ENCODE data around the gene GPR132. TPM values are rescaled to one million over a fixed set of nuclear protein-coding genes. Genes with fewer than 3 reads are reported as not detected.
"Not testable (repeated sequence)": the region's sequence is repeated elsewhere in the genome, so short reads cannot be mapped to it uniquely, and the experiment has no call there.

The GPR132 gene
- total and polyA plus RNA-seq, 2 donors = 5.9 to 7.4 TPM

DNA sequence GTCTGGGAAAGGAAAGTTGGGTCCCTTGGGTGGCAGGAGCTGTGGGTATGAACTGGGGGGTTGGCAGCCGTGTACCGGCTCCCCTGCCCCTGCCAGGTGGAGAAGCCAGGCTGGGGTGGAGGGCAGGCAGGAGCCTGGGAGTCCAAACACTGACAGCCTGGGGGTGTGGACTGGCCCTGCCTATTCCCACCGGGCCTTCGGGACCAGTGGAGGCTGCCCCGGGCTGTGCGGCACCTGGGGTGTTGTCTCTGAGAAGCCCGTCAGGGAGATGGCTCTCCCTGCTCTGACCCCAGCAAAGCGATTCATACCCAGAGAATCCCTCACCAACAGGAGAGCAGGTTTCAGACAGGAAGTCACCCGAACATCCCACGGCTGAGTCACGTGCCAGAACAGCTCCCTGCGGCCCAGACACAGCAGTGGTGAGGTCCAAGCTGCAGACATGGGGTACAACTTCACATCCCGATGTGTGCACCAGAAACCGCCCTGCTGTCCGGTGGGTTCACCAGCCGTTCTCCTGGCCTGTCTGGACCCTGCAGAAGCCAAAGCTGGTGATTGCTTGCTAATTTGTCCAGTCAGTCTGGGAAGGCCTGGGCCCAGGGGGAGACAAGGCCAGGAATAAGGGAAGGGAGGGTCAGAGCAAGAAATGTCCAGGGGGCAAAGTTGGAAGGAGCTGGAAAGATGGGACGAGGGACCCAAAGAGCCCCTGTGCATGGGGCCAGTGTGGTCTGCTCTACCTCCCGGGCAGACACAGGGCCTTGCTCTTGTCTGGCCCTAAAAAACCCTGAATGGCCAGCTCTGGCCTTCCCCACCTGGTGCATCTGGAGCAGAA, 2.1 kb upstream of the GPR132 start:
- H3K27ac ChIP-seq (ENCODE audit: low read depth in 1 of 2, low read length in 1 of 2) = peak overlapping the region in 1 of 2 donors; percentile 36
- no peaks in the 10 kb centered on the region for H3K27me3 ChIP-seq (ENCODE audit: control insufficient read depth in 2 of 2, insufficient read depth in 1 of 2, low read length in 1 of 2)
- no peak overlapping the region for H3K4me3 ChIP-seq (ENCODE audit: low read length in 2 of 2)
- H3K36me3 ChIP-seq (ENCODE audit: control insufficient read depth in 2 of 2, insufficient read depth in 2 of 2, low read length in 1 of 2) = no peaks in the 10 kb centered on the region
- H3K4me1 ChIP-seq (ENCODE audit: control insufficient read depth in 2 of 2, insufficient read depth in 2 of 2, low read length in 2 of 2) = peaks cover 15 to 47% of the 10 kb centered on the region in 2 donors
- no peaks in the 10 kb centered on the region for H3K9me3 ChIP-seq (ENCODE audit: control insufficient read depth in 2 of 2, insufficient read depth in 1 of 2, low read length in 1 of 2)
- no peak for DNase-seq (ENCODE audit: low read depth in 6 of 9, low spot score in 9 of 9)
- WGBS = 74% methylated on average over 18 of the region's 18 CpGs

DNA sequence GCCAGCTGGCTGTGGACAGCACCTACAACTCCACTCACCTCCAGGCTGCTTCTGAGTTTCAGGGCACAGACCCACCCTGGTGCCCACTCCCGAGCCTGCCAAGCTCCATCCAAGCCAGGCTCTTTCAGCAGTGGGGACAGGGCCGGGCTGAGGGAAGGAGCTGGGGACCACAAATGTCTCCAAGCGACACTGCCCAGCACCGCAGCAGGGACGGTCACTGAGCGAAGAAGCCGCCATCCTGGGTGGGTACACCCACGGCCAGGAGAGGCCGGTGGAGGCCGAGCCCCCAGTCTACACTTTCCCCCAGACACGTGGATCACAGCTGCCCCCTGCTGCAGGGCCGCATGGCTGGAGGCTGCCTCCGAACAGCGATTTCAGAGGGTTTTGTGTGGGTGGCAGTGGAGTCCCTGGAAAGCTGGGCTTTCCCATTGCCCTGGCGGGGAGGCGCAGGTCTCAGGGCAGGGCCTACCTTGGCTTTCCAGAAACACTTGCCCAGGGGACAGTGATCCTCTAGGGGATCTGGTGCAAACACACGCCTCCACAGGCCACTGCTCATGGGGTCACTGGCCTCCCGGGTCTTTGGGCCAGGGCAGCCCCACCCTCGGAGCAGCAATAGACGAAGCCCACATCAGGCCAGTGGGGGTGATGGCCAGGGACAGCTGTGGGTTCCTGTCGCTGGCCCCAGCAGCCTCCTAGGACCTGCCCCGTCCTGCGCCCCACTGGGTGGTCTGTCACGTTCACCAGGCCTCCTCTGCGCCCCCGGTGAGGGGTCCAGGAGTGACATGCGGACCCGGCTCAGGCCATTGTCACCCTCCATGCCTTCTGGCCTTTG, 1.2 kb upstream of the GPR132 start:
- no peak for DNase-seq (ENCODE audit: low read depth in 6 of 9, low spot score in 9 of 9)
- H3K27me3 ChIP-seq (ENCODE audit: control insufficient read depth in 2 of 2, insufficient read depth in 1 of 2, low read length in 1 of 2) = no peaks in the 10 kb centered on the region
- peaks cover 0 to 2% of the 10 kb centered on the region in 2 donors for H3K9me3 ChIP-seq (ENCODE audit: control insufficient read depth in 2 of 2, insufficient read depth in 1 of 2, low read length in 1 of 2)
- H3K27ac ChIP-seq (ENCODE audit: low read depth in 1 of 2, low read length in 1 of 2) = peak overlapping the region; percentile 7 to 53
- H3K4me1 ChIP-seq (ENCODE audit: control insufficient read depth in 2 of 2, insufficient read depth in 2 of 2, low read length in 2 of 2) = peaks cover 19 to 56% of the 10 kb centered on the region in 2 donors
- H3K36me3 ChIP-seq (ENCODE audit: control insufficient read depth in 2 of 2, insufficient read depth in 2 of 2, low read length in 1 of 2) = no peaks in the 10 kb centered on the region
- no peak overlapping the region for H3K4me3 ChIP-seq (ENCODE audit: low read length in 2 of 2)
- WGBS = 92% methylated on average over 28 of the region's 28 CpGs

DNA sequence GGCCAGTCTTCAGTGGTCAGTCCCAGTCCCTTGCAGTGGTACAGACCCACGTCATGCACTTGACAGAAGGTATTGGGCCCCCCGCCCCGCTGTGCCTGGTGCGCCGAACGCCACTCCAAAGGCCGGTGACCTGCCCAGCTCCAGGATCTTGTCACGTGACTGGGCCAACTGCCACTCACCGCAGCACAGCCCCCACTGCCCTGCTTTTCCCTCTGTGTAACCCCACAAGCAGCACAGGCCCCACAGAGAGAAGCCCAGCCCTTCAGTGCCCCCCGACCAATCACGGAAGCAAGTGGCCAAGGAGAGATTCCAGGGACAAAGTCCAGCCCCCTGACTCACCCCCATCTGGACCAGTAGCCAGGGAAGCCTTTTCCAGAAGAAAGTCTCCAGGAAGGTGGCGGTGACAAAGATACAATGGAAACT, 498 bp downstream of the GPR132 start:
- H3K27ac ChIP-seq (ENCODE audit: low read depth in 1 of 2, low read length in 1 of 2) = peak overlapping the region; percentile 67 to 84
- WGBS = 45% methylated on average over 12 of the region's 12 CpGs
- H3K4me1 ChIP-seq (ENCODE audit: control insufficient read depth in 2 of 2, insufficient read depth in 2 of 2, low read length in 2 of 2) = peaks cover 31 to 64% of the 10 kb centered on the region in 2 donors
- H3K9me3 ChIP-seq (ENCODE audit: control insufficient read depth in 2 of 2, insufficient read depth in 1 of 2, low read length in 1 of 2) = peaks cover 0 to 2% of the 10 kb centered on the region in 2 donors
- no peaks in the 10 kb centered on the region for H3K36me3 ChIP-seq (ENCODE audit: control insufficient read depth in 2 of 2, insufficient read depth in 2 of 2, low read length in 1 of 2)
- DNase-seq (ENCODE audit: low read depth in 6 of 9, low spot score in 9 of 9) = peak in 1 of 9 donors; percentile 27
- H3K27me3 ChIP-seq (ENCODE audit: control insufficient read depth in 2 of 2, insufficient read depth in 1 of 2, low read length in 1 of 2) = no peaks in the 10 kb centered on the region
- peak overlapping the region; percentile 22 to 29 for H3K4me3 ChIP-seq (ENCODE audit: low read length in 2 of 2)

DNA sequence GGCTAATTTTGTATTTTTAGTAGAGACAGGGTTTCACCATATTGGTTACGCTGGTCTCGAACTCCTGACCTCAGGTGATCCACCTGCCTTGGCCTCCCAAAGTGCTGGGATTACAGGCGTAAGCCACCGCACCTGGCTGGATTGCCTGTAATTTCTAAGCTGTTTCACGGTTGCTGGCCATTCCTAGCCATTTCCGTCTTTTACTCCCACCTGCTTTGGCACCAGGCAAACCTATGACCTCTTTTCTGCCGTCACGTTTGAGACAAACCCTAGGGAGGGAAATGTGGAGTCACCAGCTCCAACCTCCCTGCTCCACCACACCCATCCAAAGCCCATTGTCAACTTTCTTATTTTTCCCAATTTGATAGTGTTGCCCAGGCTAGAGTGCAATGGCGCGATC, 1.2 kb downstream of the GPR132 start:
- Histone ChIP-seq H3K27me3 (ENCODE audit: control insufficient read depth in 2 of 2, insufficient read depth in 1 of 2, low read length in 1 of 2) (no peaks in the 10 kb centered on the region), H3K27ac (ENCODE audit: low read depth in 1 of 2, low read length in 1 of 2) (no peak overlapping the region), H3K36me3 (ENCODE audit: control insufficient read depth in 2 of 2, insufficient read depth in 2 of 2, low read length in 1 of 2) (no peaks in the 10 kb centered on the region), H3K4me3 (ENCODE audit: low read length in 2 of 2) (no peak overlapping the region), H3K4me1 (ENCODE audit: control insufficient read depth in 2 of 2, insufficient read depth in 2 of 2, low read length in 2 of 2) (peaks cover 31 to 72% of the 10 kb centered on the region in 2 donors), H3K9me3 (ENCODE audit: control insufficient read depth in 2 of 2, insufficient read depth in 1 of 2, low read length in 1 of 2) (peaks cover 0 to 2% of the 10 kb centered on the region in 2 donors)
- DNase-seq (ENCODE audit: low read depth in 6 of 9, low spot score in 9 of 9) = no peak
- 94% methylated on average over 10 of the region's 10 CpGs for WGBS

DNA sequence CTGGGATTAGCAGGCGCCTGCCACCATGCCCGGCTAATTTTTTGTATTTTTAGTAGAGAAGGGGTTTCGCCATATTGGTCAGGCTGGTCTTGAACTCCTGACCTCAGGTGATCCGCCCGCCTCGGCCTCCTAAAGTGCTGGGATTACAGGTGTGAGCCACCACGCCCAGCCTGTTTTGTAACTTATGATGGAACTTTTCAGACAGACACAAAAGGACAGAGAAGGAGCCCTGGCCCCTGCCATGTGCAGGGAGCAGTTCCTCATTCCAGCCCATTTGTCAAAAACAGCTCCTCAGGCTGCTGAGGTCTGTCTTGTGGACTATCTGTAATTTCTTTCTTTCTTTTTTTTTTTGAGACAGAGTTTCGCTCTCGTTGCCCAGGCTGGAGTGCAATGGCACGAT, 1.7 kb downstream of the GPR132 start:
- H3K4me3 ChIP-seq (ENCODE audit: low read length in 2 of 2); H3K36me3 ChIP-seq (ENCODE audit: control insufficient read depth in 2 of 2, insufficient read depth in 2 of 2, low read length in 1 of 2); H3K27ac ChIP-seq (ENCODE audit: low read depth in 1 of 2, low read length in 1 of 2); H3K9me3 ChIP-seq (ENCODE audit: control insufficient read depth in 2 of 2, insufficient read depth in 1 of 2, low read length in 1 of 2); H3K27me3 ChIP-seq (ENCODE audit: control insufficient read depth in 2 of 2, insufficient read depth in 1 of 2, low read length in 1 of 2); DNase-seq (ENCODE audit: low read depth in 6 of 9, low spot score in 9 of 9): not testable (repeated sequence)
- H3K4me1 ChIP-seq (ENCODE audit: control insufficient read depth in 2 of 2, insufficient read depth in 2 of 2, low read length in 2 of 2) = peaks cover 31 to 77% of the 10 kb centered on the region in 2 donors
- WGBS = 80% methylated on average over 10 of the region's 10 CpGs

DNA sequence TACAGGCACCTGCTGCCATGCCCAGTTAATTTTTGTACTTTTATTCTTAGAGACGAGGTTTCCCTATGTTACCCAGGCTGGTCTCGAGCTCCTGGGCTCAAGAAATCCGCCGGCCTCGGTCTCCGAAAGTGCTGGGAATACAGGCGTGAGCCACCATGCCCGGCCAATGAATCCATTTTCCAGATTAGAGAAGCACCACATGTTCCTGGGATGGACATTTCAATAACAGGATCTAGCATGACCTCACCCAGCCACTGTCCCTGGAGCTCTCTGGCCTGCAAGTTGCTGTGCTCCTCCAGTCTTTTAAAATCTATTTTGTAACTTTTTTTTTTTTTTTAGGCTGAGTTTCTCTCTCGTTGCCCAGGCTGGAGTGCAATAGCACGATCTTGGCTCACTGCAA, 2.2 kb downstream of the GPR132 start:
- Histone ChIP-seq H3K9me3 (ENCODE audit: control insufficient read depth in 2 of 2, insufficient read depth in 1 of 2, low read length in 1 of 2) (peaks cover 0 to 2% of the 10 kb centered on the region in 2 donors), H3K27ac (ENCODE audit: low read depth in 1 of 2, low read length in 1 of 2) (no peak overlapping the region), H3K36me3 (ENCODE audit: control insufficient read depth in 2 of 2, insufficient read depth in 2 of 2, low read length in 1 of 2) (no peaks in the 10 kb centered on the region), H3K4me3 (ENCODE audit: low read length in 2 of 2) (no peak overlapping the region), H3K4me1 (ENCODE audit: control insufficient read depth in 2 of 2, insufficient read depth in 2 of 2, low read length in 2 of 2) (peaks cover 31 to 78% of the 10 kb centered on the region in 2 donors), H3K27me3 (ENCODE audit: control insufficient read depth in 2 of 2, insufficient read depth in 1 of 2, low read length in 1 of 2) (no peaks in the 10 kb centered on the region)
- no peak for DNase-seq (ENCODE audit: low read depth in 6 of 9, low spot score in 9 of 9)
- WGBS = 95% methylated on average over 10 of the region's 10 CpGs

DNA sequence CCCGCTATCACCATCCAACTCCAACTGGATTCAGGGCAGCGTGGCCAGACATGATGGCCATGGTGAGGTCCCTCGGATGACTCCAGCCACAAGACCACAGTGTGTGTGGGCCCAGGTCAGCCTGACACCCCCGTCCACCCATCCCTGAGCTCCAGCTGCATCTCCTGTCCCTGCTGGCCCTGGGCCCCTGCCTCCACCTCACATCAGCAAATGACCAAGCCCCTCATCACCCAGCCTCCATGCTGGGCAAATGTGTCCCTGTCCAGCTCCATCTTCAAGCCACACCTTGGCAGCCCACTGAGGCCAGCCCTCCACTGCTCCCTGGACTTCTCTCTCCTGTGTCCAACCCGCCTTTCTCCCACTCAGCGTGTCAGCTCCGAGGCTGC, 3.2 kb downstream of the GPR132 start:
- no peak for DNase-seq (ENCODE audit: low read depth in 6 of 9, low spot score in 9 of 9)
- no peak overlapping the region for H3K4me3 ChIP-seq (ENCODE audit: low read length in 2 of 2)
- peaks cover 27 to 68% of the 10 kb centered on the region in 2 donors for H3K4me1 ChIP-seq (ENCODE audit: control insufficient read depth in 2 of 2, insufficient read depth in 2 of 2, low read length in 2 of 2)
- no peaks in the 10 kb centered on the region for H3K36me3 ChIP-seq (ENCODE audit: control insufficient read depth in 2 of 2, insufficient read depth in 2 of 2, low read length in 1 of 2)
- 92% methylated on average over 7 of the region's 7 CpGs for WGBS
- H3K9me3 ChIP-seq (ENCODE audit: control insufficient read depth in 2 of 2, insufficient read depth in 1 of 2, low read length in 1 of 2) = peaks cover 0 to 2% of the 10 kb centered on the region in 2 donors
- H3K27ac ChIP-seq (ENCODE audit: low read depth in 1 of 2, low read length in 1 of 2) = peak overlapping the region in 1 of 2 donors; percentile 67
- H3K27me3 ChIP-seq (ENCODE audit: control insufficient read depth in 2 of 2, insufficient read depth in 1 of 2, low read length in 1 of 2) = no peaks in the 10 kb centered on the region

DNA sequence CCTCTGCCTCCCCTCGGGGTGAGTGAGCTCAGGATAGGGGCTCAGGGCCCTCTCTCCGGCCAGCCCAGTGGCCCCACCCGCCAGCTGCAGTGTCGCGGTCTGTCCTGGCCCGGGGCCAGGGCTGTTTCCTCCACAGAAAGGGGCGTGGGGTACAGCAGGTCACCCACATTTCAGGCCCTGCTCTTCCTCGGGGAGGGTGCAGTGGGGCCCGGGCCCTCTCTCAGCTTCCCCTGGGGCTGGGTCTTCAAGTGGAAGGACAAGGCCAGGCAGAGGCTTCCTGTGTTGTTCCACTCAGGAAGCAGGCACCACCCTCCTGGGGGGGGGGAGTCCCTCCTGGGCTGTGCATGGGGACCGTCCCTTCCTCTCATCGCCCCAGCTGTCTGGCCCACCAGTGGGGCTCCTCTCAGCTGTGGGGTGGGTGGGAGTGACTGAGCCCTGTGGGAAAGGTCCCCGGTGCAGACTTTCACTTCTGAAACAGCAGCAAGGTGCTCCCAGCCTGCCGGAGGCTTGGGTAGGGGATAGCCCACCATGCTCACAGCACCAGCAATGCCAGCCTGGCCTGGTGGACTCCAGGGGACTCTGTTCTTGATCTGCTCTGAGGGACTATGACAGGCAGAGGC, 3.7 kb downstream of the GPR132 start:
- no peaks in the 10 kb centered on the region for H3K27me3 ChIP-seq (ENCODE audit: control insufficient read depth in 2 of 2, insufficient read depth in 1 of 2, low read length in 1 of 2)
- peak overlapping the region; percentile 13 to 67 for H3K27ac ChIP-seq (ENCODE audit: low read depth in 1 of 2, low read length in 1 of 2)
- no peak overlapping the region for H3K4me3 ChIP-seq (ENCODE audit: low read length in 2 of 2)
- peak in 2 of 9 donors; percentile 20 to 48 for DNase-seq (ENCODE audit: low read depth in 6 of 9, low spot score in 9 of 9)
- no peaks in the 10 kb centered on the region for H3K36me3 ChIP-seq (ENCODE audit: control insufficient read depth in 2 of 2, insufficient read depth in 2 of 2, low read length in 1 of 2)
- peaks cover 24 to 63% of the 10 kb centered on the region in 2 donors for H3K4me1 ChIP-seq (ENCODE audit: control insufficient read depth in 2 of 2, insufficient read depth in 2 of 2, low read length in 2 of 2)
- WGBS = 21% methylated on average over 13 of the region's 13 CpGs
- H3K9me3 ChIP-seq (ENCODE audit: control insufficient read depth in 2 of 2, insufficient read depth in 1 of 2, low read length in 1 of 2) = peaks cover 0 to 2% of the 10 kb centered on the region in 2 donors

Data from thymus (tissue), 11 donors.